ENCODE results near the gene HMCN1.

Gene HMCN1

DNA sequence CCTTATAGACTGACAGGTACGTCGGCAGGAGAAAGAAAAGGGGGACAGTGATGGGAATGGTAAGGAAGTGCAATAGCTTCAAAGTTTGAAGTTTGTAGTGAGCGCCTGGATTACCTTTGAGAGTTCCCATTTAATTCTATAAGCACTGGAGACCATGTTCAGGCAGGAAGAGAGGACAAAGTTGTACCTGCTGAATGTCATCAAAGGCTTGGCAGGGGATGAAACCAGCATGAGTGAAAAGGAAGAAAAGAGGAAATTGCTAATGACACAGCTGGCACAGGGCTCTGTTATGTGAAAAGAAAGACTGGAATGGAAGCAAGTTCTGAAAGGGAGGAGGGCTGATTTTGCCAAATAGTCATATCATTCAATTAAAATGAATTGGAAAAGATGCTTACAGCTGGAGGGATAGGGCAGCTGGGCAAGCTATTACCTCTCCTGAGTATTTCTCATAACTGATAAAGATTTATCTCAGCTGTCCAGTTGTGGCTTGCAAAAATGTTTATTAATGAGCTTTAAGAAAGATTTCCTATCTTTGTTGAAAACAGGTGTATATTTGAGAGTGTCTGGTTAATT lies 109.2 kb downstream of the HMCN1 start:
- peak; percentile 75 for ATAC-seq

GRCh38 chr1:185843986-185844385 lies 109.8 kb downstream of the HMCN1 start:
- TF ChIP-seq ZNF70 (CRISPR knock-in tag; IDR thresholded peaks at IDR 0.05) (no peak), ESRRG (CRISPR knock-in tag; IDR thresholded peaks at IDR 0.05) (no peak), ISL1 (CRISPR knock-in tag; IDR thresholded peaks at IDR 0.05) (no peak), GLIS3 (CRISPR knock-in tag; IDR thresholded peaks at IDR 0.05) (no peak), OSR1 (CRISPR knock-in tag; IDR thresholded peaks at IDR 0.05) (no peak), ZFP3 (CRISPR knock-in tag; IDR thresholded peaks at IDR 0.05) (no peak)
- TF ChIP-seq, protein P1, sequence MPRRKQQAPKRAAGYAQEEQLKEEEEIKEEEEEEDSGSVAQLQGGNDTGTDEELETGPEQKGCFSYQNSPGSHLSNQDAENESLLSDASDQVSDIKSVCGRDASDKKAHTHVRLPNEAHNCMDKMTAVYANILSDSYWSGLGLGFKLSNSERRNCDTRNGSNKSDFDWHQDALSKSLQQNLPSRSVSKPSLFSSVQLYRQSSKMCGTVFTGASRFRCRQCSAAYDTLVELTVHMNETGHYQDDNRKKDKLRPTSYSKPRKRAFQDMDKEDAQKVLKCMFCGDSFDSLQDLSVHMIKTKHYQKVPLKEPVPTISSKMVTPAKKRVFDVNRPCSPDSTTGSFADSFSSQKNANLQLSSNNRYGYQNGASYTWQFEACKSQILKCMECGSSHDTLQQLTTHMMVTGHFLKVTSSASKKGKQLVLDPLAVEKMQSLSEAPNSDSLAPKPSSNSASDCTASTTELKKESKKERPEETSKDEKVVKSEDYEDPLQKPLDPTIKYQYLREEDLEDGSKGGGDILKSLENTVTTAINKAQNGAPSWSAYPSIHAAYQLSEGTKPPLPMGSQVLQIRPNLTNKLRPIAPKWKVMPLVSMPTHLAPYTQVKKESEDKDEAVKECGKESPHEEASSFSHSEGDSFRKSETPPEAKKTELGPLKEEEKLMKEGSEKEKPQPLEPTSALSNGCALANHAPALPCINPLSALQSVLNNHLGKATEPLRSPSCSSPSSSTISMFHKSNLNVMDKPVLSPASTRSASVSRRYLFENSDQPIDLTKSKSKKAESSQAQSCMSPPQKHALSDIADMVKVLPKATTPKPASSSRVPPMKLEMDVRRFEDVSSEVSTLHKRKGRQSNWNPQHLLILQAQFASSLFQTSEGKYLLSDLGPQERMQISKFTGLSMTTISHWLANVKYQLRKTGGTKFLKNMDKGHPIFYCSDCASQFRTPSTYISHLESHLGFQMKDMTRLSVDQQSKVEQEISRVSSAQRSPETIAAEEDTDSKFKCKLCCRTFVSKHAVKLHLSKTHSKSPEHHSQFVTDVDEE (CRISPR knock-in tag; IDR thresholded peaks at IDR 0.05): no peak
- TF ChIP-seq, protein P2, sequence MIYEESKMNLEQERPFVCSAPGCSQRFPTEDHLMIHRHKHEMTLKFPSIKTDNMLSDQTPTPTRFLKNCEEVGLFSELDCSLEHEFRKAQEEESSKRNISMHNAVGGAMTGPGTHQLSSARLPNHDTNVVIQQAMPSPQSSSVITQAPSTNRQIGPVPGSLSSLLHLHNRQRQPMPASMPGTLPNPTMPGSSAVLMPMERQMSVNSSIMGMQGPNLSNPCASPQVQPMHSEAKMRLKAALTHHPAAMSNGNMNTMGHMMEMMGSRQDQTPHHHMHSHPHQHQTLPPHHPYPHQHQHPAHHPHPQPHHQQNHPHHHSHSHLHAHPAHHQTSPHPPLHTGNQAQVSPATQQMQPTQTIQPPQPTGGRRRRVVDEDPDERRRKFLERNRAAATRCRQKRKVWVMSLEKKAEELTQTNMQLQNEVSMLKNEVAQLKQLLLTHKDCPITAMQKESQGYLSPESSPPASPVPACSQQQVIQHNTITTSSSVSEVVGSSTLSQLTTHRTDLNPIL (CRISPR knock-in tag; IDR thresholded peaks at IDR 0.05; ENCODE audit: low read depth): no peak
- TF ChIP-seq, protein P3, sequence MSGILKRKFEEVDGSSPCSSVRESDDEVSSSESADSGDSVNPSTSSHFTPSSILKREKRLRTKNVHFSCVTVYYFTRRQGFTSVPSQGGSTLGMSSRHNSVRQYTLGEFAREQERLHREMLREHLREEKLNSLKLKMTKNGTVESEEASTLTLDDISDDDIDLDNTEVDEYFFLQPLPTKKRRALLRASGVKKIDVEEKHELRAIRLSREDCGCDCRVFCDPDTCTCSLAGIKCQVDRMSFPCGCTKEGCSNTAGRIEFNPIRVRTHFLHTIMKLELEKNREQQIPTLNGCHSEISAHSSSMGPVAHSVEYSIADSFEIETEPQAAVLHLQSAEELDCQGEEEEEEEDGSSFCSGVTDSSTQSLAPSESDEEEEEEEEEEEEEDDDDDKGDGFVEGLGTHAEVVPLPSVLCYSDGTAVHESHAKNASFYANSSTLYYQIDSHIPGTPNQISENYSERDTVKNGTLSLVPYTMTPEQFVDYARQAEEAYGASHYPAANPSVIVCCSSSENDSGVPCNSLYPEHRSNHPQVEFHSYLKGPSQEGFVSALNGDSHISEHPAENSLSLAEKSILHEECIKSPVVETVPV (CRISPR knock-in tag; IDR thresholded peaks at IDR 0.05): no peak
- ATAC-seq: peak; percentile 39

More for the DNA sequence above, 109.2 kb downstream of the HMCN1 start:
- TF ChIP-seq ARNTL (CRISPR knock-in tag; IDR thresholded peaks at IDR 0.05; ENCODE audit: borderline replicate concordance, low read depth) (no peak), TOX (CRISPR knock-in tag; IDR thresholded peaks at IDR 0.05; ENCODE audit: borderline replicate concordance) (0 out of 2 replicates have a peak, but pooled peaks have one; percentile 19), GLIS3 (CRISPR knock-in tag; IDR thresholded peaks at IDR 0.05) (no peak)

- no peak for ATAC-seq
- TF ChIP-seq PATZ1 (CRISPR knock-in tag; IDR thresholded peaks at IDR 0.05; ENCODE audit: borderline replicate concordance) (no peak), SNAI2 (CRISPR knock-in tag; IDR thresholded peaks at IDR 0.05) (no peak), CSDC2 (CRISPR knock-in tag; IDR thresholded peaks at IDR 0.05) (no peak), TOX (CRISPR knock-in tag; IDR thresholded peaks at IDR 0.05; ENCODE audit: borderline replicate concordance) (no peak)
Observed at GRCh38 chr1:185846672-185847444, 112.7 kb downstream of the HMCN1 start.

- no peak for ATAC-seq
Observed at GRCh38 chr1:185849014-185849413, 114.8 kb downstream of the HMCN1 start.

DNA sequence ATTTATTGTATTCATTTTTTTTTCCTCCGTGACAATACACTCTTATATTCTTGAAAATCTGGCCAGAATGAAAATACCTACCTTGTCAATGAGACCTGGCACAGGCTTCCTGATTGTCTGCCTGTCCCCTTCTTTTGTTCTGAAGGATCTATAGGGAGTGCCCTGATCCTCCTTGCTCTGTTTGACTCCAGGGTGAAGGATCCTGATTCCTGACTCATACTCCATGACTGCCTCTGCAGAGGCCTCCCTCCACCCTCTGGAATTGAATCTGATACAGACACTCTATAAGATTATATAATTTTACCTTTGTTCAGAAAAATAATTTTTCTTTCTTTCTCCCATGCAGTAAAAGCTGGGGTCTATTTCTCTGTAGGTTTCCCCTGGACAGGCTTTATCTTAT lies 116.2 kb downstream of the HMCN1 start:
- TF ChIP-seq ZNF70 (CRISPR knock-in tag; IDR thresholded peaks at IDR 0.05): no peak
- no peak for TF ChIP-seq POU6F1 (CRISPR knock-in tag; IDR thresholded peaks at IDR 0.05; ENCODE audit: borderline replicate concordance, low read depth)
- no peak for TF ChIP-seq PATZ1 (CRISPR knock-in tag; IDR thresholded peaks at IDR 0.05; ENCODE audit: borderline replicate concordance)
- no peak for TF ChIP-seq ZNF565 (CRISPR knock-in tag; conservative IDR thresholded peaks at IDR 0.05; ENCODE audit: low read depth)
- TF ChIP-seq RARB (CRISPR knock-in tag; IDR thresholded peaks at IDR 0.05): no peak
- peak; percentile 12; the same call in 1 of the 2 replicates for TF ChIP-seq OSR1 (CRISPR knock-in tag; IDR thresholded peaks at IDR 0.05)
- no peak for TF ChIP-seq TOX (CRISPR knock-in tag; IDR thresholded peaks at IDR 0.05; ENCODE audit: borderline replicate concordance)

More at GRCh38 chr1:185849014-185849413, 114.8 kb downstream of the HMCN1 start:
- no peak for TF ChIP-seq BACH2 (CRISPR knock-in tag; IDR thresholded peaks at IDR 0.05; ENCODE audit: borderline replicate concordance)
- TF ChIP-seq SNAI2 (CRISPR knock-in tag; IDR thresholded peaks at IDR 0.05): no peak

More for the DNA sequence above, 116.2 kb downstream of the HMCN1 start:
- ATAC-seq: peak; percentile 88
